ENCODE measurements around the gene TSC22D2.

GRCh38 chr3:150370999-150371398 is 37.1 kb upstream of the TSC22D2 start:
- TF ChIP-seq CTCF (IDR thresholded peaks at IDR 0.05), result no peak
- TF ChIP-seq POLR2A (IDR thresholded peaks at IDR 0.05), result no peak

All from thyroid gland (tissue), 4 donors.